Activated B cell treated with CpG ODN at 0.5 μM for 24 hours (primary cell): ENCODE measurements around the gene SPIB. TPM values are rescaled to one million over a fixed set of nuclear protein-coding genes. Genes with fewer than 3 reads are reported as not detected.

ENCODE experiments used
- ATAC-seq: fragments of 200-7000 bp; cut with Tn5 transposase; one replicate; pipeline ENCODE4 v1.10.0; 2021; ENCODE audit warnings: low read depth, mild to moderate bottlenecking, moderate library complexity
- CTCF ChIA-PET: fragments of 350-600 bp; sonication (Branson Sonifier 250); formaldehyde crosslinking; loops from one replicate; lab custom pipeline; 2021; ENCODE audit warnings: antibody characterized with exemption; lab: Charles Lee
- POLR2A ChIA-PET: fragments of 350-600 bp; sonication (Branson Sonifier 250); formaldehyde crosslinking; loops from one replicate; lab custom pipeline; 2021; ENCODE audit warnings: antibody characterized with exemption; lab: Charles Lee
- DNase-seq: peaks from one replicate; pipeline ENCODE4 v3.0.0; 2022
- H3K27ac Mint-ChIP-seq: one replicate; pipeline ENCODE4 v1.8.0; 2020; ENCODE audit warnings: mixed read lengths
- H3K27me3 Mint-ChIP-seq: one replicate; pipeline ENCODE4 v1.8.0; 2021; ENCODE audit warnings: mixed read lengths
- H3K36me3 Mint-ChIP-seq: one replicate; pipeline ENCODE4 v1.8.0; 2021; ENCODE audit warnings: low read depth, mixed read lengths
- H3K4me1 Mint-ChIP-seq: one replicate; pipeline ENCODE4 v1.8.0; 2021; ENCODE audit warnings: mixed read lengths
- H3K4me3 Mint-ChIP-seq: one replicate; pipeline ENCODE4 v1.8.0; 2020; ENCODE audit warnings: mild to moderate bottlenecking, mixed read lengths
- H3K9me3 Mint-ChIP-seq: one replicate; pipeline ENCODE4 v1.8.0; 2020; ENCODE audit warnings: mixed read lengths
- intact Hi-C: fragments of 100-400 bp; cut with micrococcal nuclease; formaldehyde crosslinking; loops from one replicate; pipeline ENCODE4 v1.15.1; 2024
- total RNA-seq: library from RNA; stranded (reverse); gene quantifications from 2 replicates; pipeline ENCODE4 v1.2.3, GENCODE V29; 2022
- TF ChIP-seq, protein P1 (sequence below): fragments of 200-600 bp; IDR thresholded peaks from one replicate; pipeline ENCODE4 v1.8.0; 2022; ENCODE audit warnings: antibody characterized with exemption, mild to moderate bottlenecking

SPIB gene
- total RNA-seq, 1 donor from 2014 or later: 324 TPM

DNA sequence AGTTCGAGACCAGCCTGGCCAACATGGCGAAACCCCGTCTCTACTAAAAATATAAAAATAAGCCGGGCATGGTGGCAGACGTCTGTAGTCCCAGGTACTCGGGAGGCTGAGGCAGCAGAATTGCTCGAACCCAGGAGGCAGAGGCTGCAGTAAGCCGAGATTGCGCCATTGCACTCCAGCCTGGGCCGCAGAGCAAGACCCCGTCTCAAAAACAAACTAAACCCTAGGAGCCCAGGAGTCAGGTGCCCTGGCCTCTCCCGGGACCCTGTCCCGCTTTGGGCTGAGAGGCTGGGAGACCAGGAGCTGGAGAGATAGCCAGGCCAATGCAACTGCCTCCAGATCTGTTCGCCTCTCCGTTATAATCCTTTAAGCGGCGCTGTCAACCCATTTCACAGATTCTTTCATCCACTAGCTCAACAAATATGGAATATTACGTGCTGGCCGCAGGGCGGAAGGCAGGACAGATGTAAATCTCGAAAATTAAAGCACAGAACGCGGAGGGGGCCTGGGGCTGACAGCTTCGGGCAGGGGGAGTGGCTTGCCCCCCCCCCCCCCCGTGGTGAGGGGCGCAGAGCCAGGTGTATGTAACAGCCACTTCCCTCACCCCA lies 8.7 kb downstream of the SPIB start:
- CTCF ChIA-PET: interaction anchor here (0.9 to 2.0 kb wide), 4 partner anchors 8 to 58 kb away, joined by 3 to 5 read pairs (median 4); no protein-coding TSS in a partner anchor
- peaks cover 78% of the 10 kb centered on the region for H3K4me1 Mint-ChIP-seq
- peak overlapping the region; percentile 95 for H3K27ac Mint-ChIP-seq
- POLR2A ChIA-PET: interaction anchor here (0.6 to 10.8 kb wide), 17 partner anchors 9 to 1460 kb away, joined by 3 to 282 read pairs (median 7); partner anchors contain the start of genes EMC10, NR1H2, POLD1 and SPIB
- no peaks in the 10 kb centered on the region for H3K9me3 Mint-ChIP-seq
- TF ChIP-seq, protein P1, sequence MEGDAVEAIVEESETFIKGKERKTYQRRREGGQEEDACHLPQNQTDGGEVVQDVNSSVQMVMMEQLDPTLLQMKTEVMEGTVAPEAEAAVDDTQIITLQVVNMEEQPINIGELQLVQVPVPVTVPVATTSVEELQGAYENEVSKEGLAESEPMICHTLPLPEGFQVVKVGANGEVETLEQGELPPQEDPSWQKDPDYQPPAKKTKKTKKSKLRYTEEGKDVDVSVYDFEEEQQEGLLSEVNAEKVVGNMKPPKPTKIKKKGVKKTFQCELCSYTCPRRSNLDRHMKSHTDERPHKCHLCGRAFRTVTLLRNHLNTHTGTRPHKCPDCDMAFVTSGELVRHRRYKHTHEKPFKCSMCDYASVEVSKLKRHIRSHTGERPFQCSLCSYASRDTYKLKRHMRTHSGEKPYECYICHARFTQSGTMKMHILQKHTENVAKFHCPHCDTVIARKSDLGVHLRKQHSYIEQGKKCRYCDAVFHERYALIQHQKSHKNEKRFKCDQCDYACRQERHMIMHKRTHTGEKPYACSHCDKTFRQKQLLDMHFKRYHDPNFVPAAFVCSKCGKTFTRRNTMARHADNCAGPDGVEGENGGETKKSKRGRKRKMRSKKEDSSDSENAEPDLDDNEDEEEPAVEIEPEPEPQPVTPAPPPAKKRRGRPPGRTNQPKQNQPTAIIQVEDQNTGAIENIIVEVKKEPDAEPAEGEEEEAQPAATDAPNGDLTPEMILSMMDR: no peak
- no peaks in the 10 kb centered on the region for H3K27me3 Mint-ChIP-seq
- no peak for DNase-seq
- no peak for ATAC-seq
- H3K4me3 Mint-ChIP-seq: no peak overlapping the region
- peaks cover 57% of the 10 kb centered on the region for H3K36me3 Mint-ChIP-seq
- intact Hi-C loops: no loop called here

DNA sequence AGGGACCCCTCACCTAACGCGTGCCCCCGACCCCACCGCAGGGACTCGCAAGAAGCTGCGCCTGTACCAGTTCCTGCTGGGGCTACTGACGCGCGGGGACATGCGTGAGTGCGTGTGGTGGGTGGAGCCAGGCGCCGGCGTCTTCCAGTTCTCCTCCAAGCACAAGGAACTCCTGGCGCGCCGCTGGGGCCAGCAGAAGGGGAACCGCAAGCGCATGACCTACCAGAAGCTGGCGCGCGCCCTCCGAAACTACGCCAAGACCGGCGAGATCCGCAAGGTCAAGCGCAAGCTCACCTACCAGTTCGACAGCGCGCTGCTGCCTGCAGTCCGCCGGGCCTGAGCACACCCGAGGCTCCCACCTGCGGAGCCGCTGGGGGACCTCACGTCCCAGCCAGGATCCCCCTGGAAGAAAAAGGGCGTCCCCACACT lies 9.3 kb downstream of the SPIB start:
- Mint-ChIP-seq H3K27ac (peak overlapping the region; percentile 95), H3K4me3 (peak overlapping the region; percentile 41), H3K4me1 (peaks cover 79% of the 10 kb centered on the region), H3K9me3 (no peaks in the 10 kb centered on the region), H3K36me3 (peaks cover 51% of the 10 kb centered on the region), H3K27me3 (no peaks in the 10 kb centered on the region)
- TF ChIP-seq, protein P1: no peak
- DNase-seq (peak; percentile 68), ATAC-seq (peak; percentile 18)
- intact Hi-C loops: loop anchor here (1.0 kb wide), 1 partner anchor 60 kb away; no protein-coding TSS in a partner anchor
- ChIA-PET POLR2A (interaction anchor here (0.6 to 10.8 kb wide), 14 partner anchors 8 to 85 kb away, joined by 3 to 282 read pairs (median 5); partner anchors contain the start of genes EMC10, NR1H2, POLD1 and SPIB), CTCF (interaction anchor here (1.4 to 2.0 kb wide), 3 partner anchors 8 to 32 kb away, joined by 3 to 5 read pairs (median 5); no protein-coding TSS in a partner anchor)

DNA sequence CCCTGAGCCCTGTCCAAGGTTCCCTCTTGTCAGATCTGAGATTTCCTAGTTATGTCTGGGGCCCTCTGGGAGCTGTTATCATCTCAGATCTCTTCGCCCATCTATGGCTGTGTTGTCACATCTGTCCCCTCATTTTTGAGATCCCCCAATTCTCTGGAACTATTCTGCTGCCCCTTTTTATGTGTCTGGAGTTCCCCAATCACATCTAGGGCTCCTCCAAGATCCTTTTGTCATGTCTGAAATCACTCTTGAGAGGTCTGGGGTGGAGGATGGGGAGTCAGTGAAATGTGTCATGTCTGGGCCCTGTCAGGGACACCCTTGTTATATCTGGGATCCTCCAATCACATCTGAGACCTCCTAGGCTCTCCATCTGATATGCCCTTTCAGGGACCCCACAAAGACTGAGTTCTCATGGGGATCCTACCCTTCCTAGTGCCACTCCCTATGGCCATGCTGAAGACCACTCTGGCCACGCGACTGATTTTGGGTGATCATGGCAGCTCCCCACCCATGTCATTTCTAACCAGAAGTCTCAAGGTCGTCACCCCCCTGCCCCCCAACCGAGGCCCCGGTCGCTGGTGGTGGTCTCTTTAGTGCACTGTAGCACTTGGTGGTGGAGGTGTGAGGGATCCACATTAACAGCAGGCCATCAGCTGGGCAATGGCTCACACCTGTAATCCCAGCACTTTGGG lies 10.2 kb downstream of the SPIB start:
- H3K27ac Mint-ChIP-seq: peak overlapping the region; percentile 95
- POLR2A ChIA-PET: interaction anchor here (0.6 to 10.8 kb wide), 8 partner anchors 10 to 86 kb away, joined by 3 to 282 read pairs (median 5); partner anchors contain the start of genes EMC10, NR1H2, POLD1 and SPIB

DNA sequence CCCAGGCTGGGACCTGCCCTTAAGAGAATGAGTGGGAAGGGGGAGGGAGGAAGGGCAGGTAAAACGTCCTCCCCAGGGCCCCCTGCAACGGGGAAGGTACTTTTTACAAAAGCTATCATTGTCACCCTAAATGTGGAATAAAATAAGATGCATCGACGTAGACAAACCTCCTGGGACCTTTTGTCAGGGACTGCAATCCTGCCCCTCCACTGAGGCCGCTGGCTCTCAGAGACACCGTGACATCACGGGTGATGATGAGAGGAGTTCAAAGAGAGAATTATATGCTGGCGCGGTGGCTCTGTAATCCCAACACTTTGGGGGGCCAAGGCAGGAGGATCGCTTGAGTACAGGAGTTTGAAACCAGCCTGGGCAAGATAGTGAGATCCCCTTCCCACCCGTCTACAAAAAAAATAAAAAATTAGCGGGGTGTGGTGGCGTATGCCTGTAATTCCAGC lies 12.2 kb downstream of the SPIB start:
- peaks cover 28% of the 10 kb centered on the region for H3K36me3 Mint-ChIP-seq
- ATAC-seq (peak; percentile 32), DNase-seq (peak; percentile 56)
- peaks cover 92% of the 10 kb centered on the region for H3K4me1 Mint-ChIP-seq
- intact Hi-C loops: loop anchor here (1.0 to 2.0 kb wide), 6 partner anchors 13 to 102 kb away; partner anchors contain the start of genes KCNC3, NR1H2, POLD1 and SPIB
- TF ChIP-seq, protein P1: no peak
- ChIA-PET POLR2A (interaction anchor here (0.5 to 10.8 kb wide), 18 partner anchors 12 to 1649 kb away, joined by 3 to 282 read pairs (median 4); partner anchors contain the start of genes JOSD2, KCNC3, NR1H2 and POLD1), CTCF (interaction anchor here (0.9 to 2.3 kb wide), 4 partner anchors 10 to 73 kb away, joined by 3 to 6 read pairs (median 4); no protein-coding TSS in a partner anchor)
- H3K9me3 Mint-ChIP-seq: no peaks in the 10 kb centered on the region
- H3K27me3 Mint-ChIP-seq: no peaks in the 10 kb centered on the region
- H3K4me3 Mint-ChIP-seq: peak overlapping the region; percentile 89
- H3K27ac Mint-ChIP-seq: peak overlapping the region; percentile 95

More for the DNA sequence above, 10.2 kb downstream of the SPIB start:
- CTCF ChIA-PET: interaction anchor here (1.4 to 2.3 kb wide), 4 partner anchors 8 to 31 kb away, joined by 3 to 6 read pairs (median 5); no protein-coding TSS in a partner anchor
- ATAC-seq (no peak), DNase-seq (no peak)
- H3K9me3 Mint-ChIP-seq: no peaks in the 10 kb centered on the region
- intact Hi-C loops: loop anchor here (1.0 kb wide), 1 partner anchor 61 kb away; no protein-coding TSS in a partner anchor
- TF ChIP-seq, protein P1: no peak
- peaks cover 42% of the 10 kb centered on the region for H3K36me3 Mint-ChIP-seq
- peak overlapping the region; percentile 56 for H3K4me3 Mint-ChIP-seq
- H3K4me1 Mint-ChIP-seq: peaks cover 81% of the 10 kb centered on the region
- H3K27me3 Mint-ChIP-seq: no peaks in the 10 kb centered on the region
